ENCODE data around the gene ELAVL2.

ELAVL2 gene

DNA sequence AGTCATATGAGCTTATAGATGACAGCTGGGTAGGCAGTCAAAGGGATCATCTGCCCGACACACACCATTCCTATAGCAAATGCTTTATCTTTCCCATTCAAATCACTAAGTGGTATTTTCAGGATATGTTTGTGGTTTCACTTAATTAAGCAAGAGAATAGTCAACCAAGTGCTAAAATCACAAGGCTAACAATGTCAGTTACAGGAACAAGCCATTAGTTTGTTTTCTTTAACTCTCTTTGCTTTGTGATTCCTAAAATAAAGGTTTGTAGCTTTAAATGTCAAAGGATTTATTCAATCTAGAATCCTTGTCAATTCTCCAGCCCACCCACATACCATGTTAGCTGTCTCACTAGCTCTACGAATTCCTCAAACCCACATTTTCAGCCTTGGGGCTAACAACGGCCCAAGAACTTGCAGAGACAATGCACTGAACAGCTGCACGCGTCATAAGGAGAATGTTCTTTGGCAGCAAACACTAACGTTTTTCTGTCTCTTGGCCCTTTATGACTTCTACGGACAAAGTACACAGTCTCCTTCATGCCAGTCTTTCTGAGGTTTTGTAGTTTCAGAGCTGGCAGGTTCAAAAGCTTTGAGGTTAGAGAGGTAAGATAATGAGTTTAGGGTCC lies 56.6 kb downstream of the ELAVL2 start:
- DNase-seq (ENCODE audit: low read depth in 2 of 2) = no peak

- DNase-seq (ENCODE audit: low read depth in 2 of 2) = no peak
Observed at GRCh38 chr9:23768861-23769260, 57.2 kb downstream of the ELAVL2 start.

GRCh38 chr9:23766613-23767012 lies 59.4 kb downstream of the ELAVL2 start:
- DNase-seq (ENCODE audit: low read depth in 2 of 2) = no peak

DNA sequence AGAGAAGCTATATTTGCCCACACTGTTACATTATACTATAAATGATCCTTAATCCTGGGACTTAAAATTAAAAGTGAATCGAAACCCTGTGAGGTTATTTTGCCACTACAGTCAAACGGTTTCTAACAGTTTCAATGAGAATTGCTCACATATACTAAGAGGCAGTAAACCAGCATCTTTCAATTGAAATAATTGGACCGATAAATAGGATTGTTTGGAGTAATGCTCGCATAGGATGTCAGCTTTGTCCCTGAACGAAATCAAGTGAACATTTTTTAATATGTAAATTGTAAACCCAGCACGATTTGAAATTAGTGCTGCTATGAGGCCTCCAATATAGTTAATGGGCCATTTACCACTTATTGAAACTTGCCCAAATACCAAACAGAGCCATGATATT lies 60.5 kb downstream of the ELAVL2 start:
- no peak for DNase-seq (ENCODE audit: low read depth in 2 of 2)

DNA sequence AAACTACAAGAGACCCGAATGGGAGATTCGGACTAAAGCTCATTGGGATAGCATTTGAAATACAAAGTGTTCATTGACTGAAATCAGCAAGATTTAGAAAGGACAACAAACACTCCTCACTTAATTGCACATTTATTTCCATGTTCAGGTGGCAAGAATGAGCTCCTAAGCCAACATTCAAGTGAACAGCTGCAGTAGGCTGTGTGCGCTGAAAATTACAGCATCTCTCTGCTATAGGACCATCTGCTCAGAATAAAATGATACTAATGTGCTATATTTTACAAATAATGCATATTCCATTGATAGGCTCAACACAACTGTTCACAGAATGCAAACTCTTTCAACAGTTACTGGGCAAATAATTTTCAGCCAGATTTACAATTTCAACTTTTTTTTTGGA lies 61.8 kb downstream of the ELAVL2 start:
- no peak for DNase-seq (ENCODE audit: low read depth in 2 of 2)

- no peak for DNase-seq (ENCODE audit: low read depth in 2 of 2)
Observed at GRCh38 chr9:23754551-23754950, 71.5 kb downstream of the ELAVL2 start.

DNA sequence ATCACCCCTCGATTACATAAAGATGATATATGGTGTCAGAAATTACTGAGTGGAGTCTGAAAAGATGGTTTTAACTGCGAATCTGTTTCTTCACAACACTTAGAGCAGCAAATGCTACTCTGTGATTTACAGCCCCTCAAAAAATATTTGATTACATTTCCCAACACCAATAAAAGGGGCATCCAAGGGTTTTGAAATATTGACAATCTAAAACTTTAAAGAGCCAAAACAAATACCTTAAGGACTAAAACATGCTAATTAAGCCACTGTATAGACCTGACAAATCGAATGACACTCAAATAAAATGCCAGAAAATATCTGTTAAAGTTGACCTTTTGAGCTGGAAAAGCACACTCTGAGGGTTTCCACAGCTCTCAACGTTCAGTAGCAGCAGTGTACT lies 73.2 kb downstream of the ELAVL2 start:
- DNase-seq (ENCODE audit: low read depth in 2 of 2) = no peak

GRCh38 chr9:23751633-23752032 lies 74.4 kb downstream of the ELAVL2 start:
- DNase-seq (ENCODE audit: low read depth in 2 of 2) = no peak

GRCh38 chr9:23750808-23751207 lies 75.2 kb downstream of the ELAVL2 start:
- no peak for DNase-seq (ENCODE audit: low read depth in 2 of 2)

- DNase-seq (ENCODE audit: low read depth in 2 of 2) = no peak
Observed at GRCh38 chr9:23747088-23748075, 78.7 kb downstream of the ELAVL2 start.

GRCh38 chr9:23746317-23746716 lies 79.7 kb downstream of the ELAVL2 start:
- DNase-seq (ENCODE audit: low read depth in 2 of 2) = no peak

GRCh38 chr9:23743036-23743435 lies 83.0 kb downstream of the ELAVL2 start:
- no peak for DNase-seq (ENCODE audit: low read depth in 2 of 2)

GRCh38 chr9:23741351-23741750 lies 84.7 kb downstream of the ELAVL2 start:
- DNase-seq (ENCODE audit: low read depth in 2 of 2) = no peak

- no peak for DNase-seq (ENCODE audit: low read depth in 2 of 2)
Observed at GRCh38 chr9:23740531-23740930, 85.5 kb downstream of the ELAVL2 start.

DNA sequence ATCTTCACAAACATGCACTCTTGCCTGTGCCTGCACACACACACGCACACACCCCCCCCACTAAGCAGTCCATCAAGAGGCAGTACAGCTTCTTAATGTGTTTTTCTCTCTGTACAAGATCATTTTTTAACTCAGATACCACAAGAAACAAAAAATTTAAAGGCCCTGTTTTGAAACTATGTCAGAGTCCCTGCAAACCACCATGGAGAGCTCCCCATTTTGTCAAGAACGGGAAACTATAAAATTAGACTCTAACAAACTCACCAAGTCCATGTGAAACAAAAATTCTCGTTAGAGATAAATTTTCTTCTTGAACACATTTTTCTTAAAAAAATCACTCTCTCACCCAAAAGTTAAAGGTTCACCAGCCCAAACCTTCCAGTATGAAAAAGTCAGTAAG lies 86.3 kb downstream of the ELAVL2 start:
- no peak for DNase-seq (ENCODE audit: low read depth in 2 of 2)

- DNase-seq (ENCODE audit: low read depth in 2 of 2) = no peak
Observed at GRCh38 chr9:23736293-23736692, 89.7 kb downstream of the ELAVL2 start.

- DNase-seq (ENCODE audit: low read depth in 2 of 2) = no peak
Observed at GRCh38 chr9:23733495-23734078, 92.5 kb downstream of the ELAVL2 start.

DNA sequence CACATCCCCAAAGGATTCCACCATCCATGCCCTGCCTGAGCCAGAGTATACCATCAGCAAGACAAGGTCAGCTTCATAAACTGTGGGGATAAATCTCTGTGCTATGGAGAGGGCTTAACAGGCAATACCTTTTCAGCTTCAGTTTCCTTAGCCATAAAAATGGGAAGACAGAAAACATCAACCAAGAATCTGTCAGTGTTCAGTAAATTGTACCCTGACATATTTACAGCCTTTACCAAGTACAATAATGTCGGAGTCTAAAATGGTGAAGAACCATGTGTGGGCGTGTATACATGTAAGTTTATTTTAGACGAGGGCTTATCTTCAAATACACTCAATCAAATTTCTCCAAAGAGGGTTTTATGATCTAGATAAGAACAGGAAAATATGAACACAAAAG lies 94.7 kb downstream of the ELAVL2 start:
- no peak for DNase-seq (ENCODE audit: low read depth in 2 of 2)

DNA sequence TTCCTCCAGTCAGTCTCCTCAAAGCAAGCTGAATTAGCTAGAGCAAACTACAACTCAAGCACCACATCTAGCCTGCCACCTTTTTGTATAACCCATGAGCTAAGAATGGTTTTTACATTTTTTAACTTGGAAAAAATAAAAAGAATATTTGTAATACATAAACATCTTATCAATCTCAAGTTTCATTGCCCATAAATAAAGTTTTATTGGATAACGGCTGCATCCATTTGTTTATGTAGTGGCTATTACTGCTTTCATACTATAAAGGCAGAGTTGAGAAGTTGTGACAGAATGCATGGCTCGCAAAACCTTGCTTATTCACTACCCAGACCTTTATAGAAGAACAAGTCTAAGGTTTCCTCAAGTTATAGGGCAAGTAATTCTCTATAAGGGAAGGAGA lies 95.7 kb downstream of the ELAVL2 start:
- DNase-seq (ENCODE audit: low read depth in 2 of 2) = no peak

- DNase-seq (ENCODE audit: low read depth in 2 of 2) = no peak
Observed at GRCh38 chr9:23728736-23729135, 97.3 kb downstream of the ELAVL2 start.

- no peak for DNase-seq (ENCODE audit: low read depth in 2 of 2)
Observed at GRCh38 chr9:23725279-23725946, 100.6 kb downstream of the ELAVL2 start.

DNA sequence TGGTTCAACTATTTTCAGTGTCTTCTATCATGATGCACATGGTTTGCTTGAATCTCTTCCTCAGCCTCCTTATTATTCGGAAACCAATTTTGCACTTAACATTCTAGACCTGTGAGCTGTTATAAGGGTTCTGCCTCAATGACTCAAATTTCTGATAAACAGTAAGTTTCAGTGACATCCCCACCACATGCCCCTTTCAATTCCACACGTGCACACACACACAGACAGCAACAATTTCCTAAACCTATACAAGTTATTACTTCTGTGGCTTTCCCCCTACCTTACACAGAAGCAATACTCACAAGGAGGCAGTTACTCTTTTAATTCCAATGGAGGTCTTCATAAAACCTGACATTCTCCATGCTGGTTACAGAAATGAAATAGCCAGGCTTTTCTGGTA lies 102.4 kb downstream of the ELAVL2 start:
- no peak for DNase-seq (ENCODE audit: low read depth in 2 of 2)

Measured in stimulated activated CD8-positive, alpha-beta memory T cell treated with anti-CD3 and anti-CD28 coated beads, Interleukin-2, amount 100 ng/mL, for 1 hour (primary cell).